NT2/D1 (cell line): ENCODE measurements around the gene AP5M1.
"Not testable (repeated sequence)": the region's sequence is repeated elsewhere in the genome, so short reads cannot be mapped to it uniquely, and the experiment has no call there.

Experiments used
- DNase-seq: peaks from one replicate; pipeline ENCODE4 v3.0.0-alpha.2; 2011; ENCODE audit warnings: low read depth, low spot score
- H3K27me3 ChIP-seq: 2 replicates; pipeline ENCODE4 v1.6.0; 2011; ENCODE audit warnings: mild to moderate bottlenecking; ENCODE audit not compliant: insufficient read length, insufficient read depth
- H3K36me3 ChIP-seq: 2 replicates; pipeline ENCODE4 v1.6.1; 2011; ENCODE audit warnings: mild to moderate bottlenecking, low read length, mixed read lengths; ENCODE audit not compliant: insufficient read depth, insufficient read length
- H3K4me1 ChIP-seq: 2 replicates; pipeline ENCODE4 v1.5.1; 2011; ENCODE audit not compliant: insufficient read depth, insufficient read length
- H3K4me3 ChIP-seq: 2 replicates; pipeline ENCODE4 v1.5.1; 2011; ENCODE audit warnings: low read depth; ENCODE audit not compliant: insufficient read length
- H3K9ac ChIP-seq: 2 replicates; pipeline ENCODE4 v1.6.0; 2011; ENCODE audit warnings: low read depth; ENCODE audit not compliant: insufficient read length
- H3K9me3 ChIP-seq: 2 replicates; pipeline ENCODE4 v1.5.1; 2011; ENCODE audit warnings: mild to moderate bottlenecking, low read length; ENCODE audit not compliant: insufficient read depth
- SUZ12 ChIP-seq: IDR thresholded peaks from 2 replicates; pipeline ENCODE4 v1.6.1; 2011; ENCODE audit not compliant: insufficient read length, insufficient read depth; ENCODE audit errors: extremely low read depth
- YY1 ChIP-seq: IDR thresholded peaks from 2 replicates; pipeline ENCODE4 v1.6.1; 2011; ENCODE audit not compliant: insufficient read length, insufficient read depth
- ZNF274 ChIP-seq: IDR thresholded peaks from 2 replicates; pipeline ENCODE4 v1.6.1; 2011; ENCODE audit warnings: mild to moderate bottlenecking, low read depth, low read length

AP5M1 gene

DNA sequence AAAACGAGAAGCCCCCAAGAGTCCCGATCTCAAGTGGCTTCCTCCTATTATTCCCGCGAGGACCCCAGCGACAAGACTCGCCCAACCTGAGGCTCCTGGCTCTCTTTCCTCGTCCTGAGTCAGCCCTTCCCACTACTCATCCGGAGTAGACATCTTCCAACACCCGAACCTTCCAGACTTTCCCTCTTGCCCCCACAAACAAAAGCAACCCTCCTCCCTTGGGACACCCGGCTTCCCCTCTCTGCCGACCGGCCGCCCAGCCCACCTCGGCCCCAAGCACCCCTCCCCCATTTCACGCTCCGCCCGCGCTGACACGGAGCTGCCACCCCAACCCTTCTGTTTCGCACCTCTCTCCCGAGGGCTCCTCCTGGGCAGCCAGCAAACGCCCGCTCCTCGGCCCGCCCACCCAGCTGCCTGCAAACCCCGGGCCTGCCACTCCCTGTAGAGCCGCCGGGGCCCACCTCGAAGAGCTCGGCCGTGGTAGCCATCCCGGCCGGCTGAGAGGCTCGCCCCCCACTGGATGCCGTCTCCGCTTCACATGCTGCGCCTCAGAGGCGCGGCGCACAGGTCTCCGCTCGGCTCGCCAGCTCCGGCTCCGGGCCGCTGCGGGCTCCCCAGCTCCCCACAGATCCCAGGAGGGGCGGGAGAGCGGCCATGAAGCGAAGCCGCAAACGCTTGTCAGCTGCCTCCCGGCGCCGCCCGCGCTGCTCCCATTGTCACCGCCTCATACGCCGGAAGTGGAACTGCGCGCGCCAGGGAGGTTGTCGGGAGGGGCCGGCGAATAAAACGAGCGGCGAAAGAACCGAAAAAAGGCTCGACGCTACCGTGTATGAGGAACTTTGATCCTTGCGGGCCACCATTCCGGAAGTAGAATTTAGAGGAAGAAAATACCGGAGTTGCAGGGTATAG, at the start of gene AP5M1, which contains the start of gene EXOC5:
Gene AP5M1 (plus strand): TSS at position 811 of the 909 bp plus-strand sequence. CDS start 344 bp downstream, outside the sequence.
Gene EXOC5 (minus strand): TSS at position 745 of the 909 bp plus-strand sequence. CDS start 257 bp downstream, at position 488.
- no peaks in the 10 kb centered on the region for H3K27me3 ChIP-seq
- H3K9me3 ChIP-seq = no peaks in the 10 kb centered on the region
- TF ChIP-seq YY1 = no peak
- no peak for TF ChIP-seq ZNF274
- no peak for TF ChIP-seq SUZ12
- H3K36me3 ChIP-seq = peaks cover 4% of the 10 kb centered on the region
- DNase-seq = peak; percentile 82
- H3K9ac ChIP-seq = peak within 1 kb of the TSS; percentile 91
- H3K4me3 ChIP-seq = peak within 1 kb of the TSS; percentile 93
- no peaks in the 10 kb centered on the region for H3K4me1 ChIP-seq

- H3K4me3 ChIP-seq = no peak overlapping the region
- H3K27me3 ChIP-seq = no peaks in the 10 kb centered on the region
- peaks cover 27% of the 10 kb centered on the region for H3K36me3 ChIP-seq
- no peak for TF ChIP-seq YY1
- TF ChIP-seq ZNF274 = no peak
- TF ChIP-seq SUZ12 = no peak
- H3K4me1 ChIP-seq = no peaks in the 10 kb centered on the region
- no peak for DNase-seq
- H3K9me3 ChIP-seq = no peaks in the 10 kb centered on the region
- H3K9ac ChIP-seq = no peak overlapping the region
Measured at GRCh38 chr14:57221931-57222330, 46.8 kb upstream of the AP5M1 start.

DNA sequence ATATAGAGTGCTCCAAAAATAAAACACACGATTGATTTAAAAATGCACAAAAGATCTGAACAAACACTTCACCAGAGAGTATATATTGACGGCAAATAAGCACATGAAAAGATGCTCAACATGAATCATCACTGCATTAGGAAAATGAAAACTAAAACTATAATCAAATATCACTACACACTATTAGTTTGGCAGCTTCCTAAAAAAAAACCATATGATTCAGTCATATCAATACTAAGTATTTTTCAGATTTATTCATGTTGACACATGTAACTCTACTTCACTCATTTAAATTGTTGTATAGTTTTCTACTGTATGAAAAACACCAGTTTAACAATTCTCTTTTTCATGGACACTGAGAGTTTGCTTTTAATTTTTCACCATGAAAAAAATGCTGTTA, 41.7 kb upstream of the AP5M1 start:
- peaks cover 27% of the 10 kb centered on the region for H3K36me3 ChIP-seq
- H3K9me3 ChIP-seq = no peaks in the 10 kb centered on the region
- H3K4me1 ChIP-seq = no peaks in the 10 kb centered on the region
- no peak overlapping the region for H3K9ac ChIP-seq
- no peak for DNase-seq
- no peak for TF ChIP-seq YY1
- no peak for TF ChIP-seq ZNF274
- H3K4me3 ChIP-seq = no peak overlapping the region
- H3K27me3 ChIP-seq = no peaks in the 10 kb centered on the region

- H3K4me3 ChIP-seq, DNase-seq, H3K9ac ChIP-seq, H3K27me3 ChIP-seq, H3K4me1 ChIP-seq, H3K9me3 ChIP-seq: not testable (repeated sequence)
- peaks cover 29% of the 10 kb centered on the region for H3K36me3 ChIP-seq
Measured at GRCh38 chr14:57228320-57228719, 40.5 kb upstream of the AP5M1 start.

DNA sequence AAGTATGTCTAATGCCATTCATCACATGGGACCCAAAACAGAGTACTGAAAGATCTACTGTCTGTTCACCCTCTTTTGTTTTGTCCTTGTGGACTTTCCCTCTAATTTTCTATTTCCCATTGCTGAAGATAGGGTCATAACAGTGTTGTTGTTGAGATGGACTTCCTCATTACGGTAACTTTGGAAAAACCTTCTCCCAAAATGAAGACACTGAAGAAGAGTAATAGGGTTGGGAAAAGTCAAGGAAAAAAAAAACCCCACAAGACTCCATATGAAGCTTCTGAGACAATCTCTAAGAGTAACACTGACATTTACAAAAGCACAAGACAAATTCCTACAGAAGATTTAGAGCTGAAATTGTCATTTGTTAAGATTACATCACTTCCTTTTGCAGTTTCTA, 36.8 kb upstream of the AP5M1 start:
- H3K27me3 ChIP-seq = no peaks in the 10 kb centered on the region
- H3K4me3 ChIP-seq = no peak overlapping the region
- TF ChIP-seq SUZ12 (no peak), YY1 (no peak), ZNF274 (no peak)
- H3K9me3 ChIP-seq = no peaks in the 10 kb centered on the region
- peaks cover 39% of the 10 kb centered on the region for H3K36me3 ChIP-seq
- no peak for DNase-seq
- no peaks in the 10 kb centered on the region for H3K4me1 ChIP-seq
- H3K9ac ChIP-seq = no peak overlapping the region

GRCh38 chr14:57240115-57240514, 28.7 kb upstream of the AP5M1 start:
- not testable (repeated sequence) for H3K9ac ChIP-seq, H3K4me3 ChIP-seq, H3K27me3 ChIP-seq, DNase-seq, H3K4me1 ChIP-seq, H3K9me3 ChIP-seq
- H3K36me3 ChIP-seq = peaks cover 26% of the 10 kb centered on the region

DNA sequence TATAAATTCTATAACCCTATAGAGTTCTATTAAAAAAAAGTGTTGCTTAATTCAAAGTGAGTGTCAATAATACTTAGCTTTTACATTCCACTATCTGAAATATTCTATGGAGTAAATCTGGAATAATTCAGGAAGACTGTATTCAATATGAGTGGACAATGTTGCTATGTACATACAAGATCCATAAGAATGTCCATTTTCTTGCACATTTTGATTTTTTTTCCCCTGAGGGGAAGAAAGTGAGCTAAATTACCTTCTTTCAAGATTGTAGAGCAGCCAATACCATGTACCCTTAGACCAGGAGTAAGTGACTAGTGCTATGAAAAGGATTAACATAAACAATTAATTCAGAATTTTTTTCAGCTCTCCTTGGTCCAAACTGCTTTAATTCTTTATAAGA, 25.5 kb upstream of the AP5M1 start:
- DNase-seq = no peak
- Histone ChIP-seq H3K9ac (no peak overlapping the region), H3K4me1 (no peaks in the 10 kb centered on the region), H3K36me3 (peaks cover 33% of the 10 kb centered on the region), H3K9me3 (no peaks in the 10 kb centered on the region), H3K4me3 (no peak overlapping the region), H3K27me3 (no peaks in the 10 kb centered on the region)
- TF ChIP-seq ZNF274 (no peak), YY1 (no peak)

DNA sequence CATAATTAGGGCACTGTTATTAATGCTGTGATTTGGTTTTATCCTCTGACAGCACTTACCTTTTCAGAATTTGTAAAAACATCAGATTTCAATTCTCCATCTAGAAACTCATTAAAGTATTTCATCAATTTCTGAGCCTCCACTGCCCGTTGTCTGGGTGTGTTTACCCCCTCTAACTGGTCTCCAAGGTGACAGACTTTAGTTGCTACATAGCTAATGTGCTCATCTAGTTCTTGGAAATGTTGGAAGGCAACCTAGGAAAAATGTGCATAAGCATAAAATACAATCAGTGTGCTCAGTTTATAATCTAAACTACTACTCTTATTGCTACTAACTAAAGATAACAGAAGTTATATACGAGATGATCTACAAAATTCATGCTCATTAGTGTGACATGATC, 24.7 kb upstream of the AP5M1 start:
- Histone ChIP-seq H3K36me3 (peaks cover 29% of the 10 kb centered on the region), H3K4me3 (no peak overlapping the region), H3K9me3 (no peaks in the 10 kb centered on the region), H3K9ac (no peak overlapping the region), H3K27me3 (no peaks in the 10 kb centered on the region), H3K4me1 (no peaks in the 10 kb centered on the region)
- no peak for TF ChIP-seq SUZ12
- TF ChIP-seq ZNF274 = no peak
- no peak for TF ChIP-seq YY1
- DNase-seq = no peak
